WI38 (cell line): ENCODE data around the gene ST3GAL5.

Source experiments
- H3K4me3 ChIP-seq: 2 replicates; pipeline ENCODE4 v1.5.1; 2011; ENCODE audit warnings: low read depth, mild to moderate bottlenecking, control low read depth, low read length
- CTCF ChIP-seq: IDR thresholded peaks from 2 replicates; pipeline ENCODE4 v1.5.1; 2012; ENCODE audit warnings: low read depth, mild to moderate bottlenecking, control low read depth, low read length

Gene ST3GAL5

GRCh38 chr2:85908506-85908905 is 19.7 kb upstream of the ST3GAL5 start:
- no peak overlapping the region for H3K4me3 ChIP-seq
- TF ChIP-seq CTCF: no peak

GRCh38 chr2:85907671-85908157 is 18.9 kb upstream of the ST3GAL5 start:
- no peak for TF ChIP-seq CTCF
- H3K4me3 ChIP-seq: no peak overlapping the region

- H3K4me3 ChIP-seq: no peak overlapping the region
- no peak for TF ChIP-seq CTCF
Measured at GRCh38 chr2:85906748-85907147, 18.0 kb upstream of the ST3GAL5 start.

- no peak for TF ChIP-seq CTCF
- no peak overlapping the region for H3K4me3 ChIP-seq
Measured at GRCh38 chr2:85905891-85906290, 17.1 kb upstream of the ST3GAL5 start.

GRCh38 chr2:85905187-85905666 is 16.4 kb upstream of the ST3GAL5 start:
- TF ChIP-seq CTCF: no peak
- no peak overlapping the region for H3K4me3 ChIP-seq

GRCh38 chr2:85903849-85904248 is 15.1 kb upstream of the ST3GAL5 start:
- no peak overlapping the region for H3K4me3 ChIP-seq
- TF ChIP-seq CTCF: no peak

- no peak overlapping the region for H3K4me3 ChIP-seq
- no peak for TF ChIP-seq CTCF
Measured at GRCh38 chr2:85902496-85902895, 13.7 kb upstream of the ST3GAL5 start.
